ENCODE data around the gene PIK3AP1. TPM values are rescaled to one million over a fixed set of nuclear protein-coding genes. Genes with fewer than 3 reads are reported as not detected.

The PIK3AP1 gene
- total and polyA plus RNA-seq, 2 of the 4 experiments (the other 2 are of a cell fraction): under 0.01 to 0.14 TPM

DNA sequence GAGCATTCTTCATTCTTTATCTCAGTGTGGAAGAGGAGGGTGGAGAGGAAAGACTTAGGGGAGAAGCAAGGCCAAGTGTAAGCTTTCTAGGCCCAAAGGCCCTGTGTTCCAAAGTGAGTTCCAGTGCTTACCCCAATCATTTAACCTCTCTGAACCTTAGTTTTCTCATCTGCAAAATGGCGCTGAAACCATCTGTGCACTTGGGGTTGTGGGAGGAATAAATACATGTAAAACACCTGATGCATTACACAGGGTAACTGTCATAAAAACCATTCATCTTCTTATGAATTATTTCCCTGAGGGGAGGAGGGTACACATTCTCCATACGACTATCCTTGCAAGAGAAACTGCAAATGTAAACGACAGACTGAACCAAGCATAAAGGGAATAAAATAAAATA lies 19.0 kb downstream of the PIK3AP1 start:
- H2BK5ac ChIP-seq (ENCODE audit: low read depth, low read length, poor library complexity, severe bottlenecking): no peak overlapping the region
- H2BK120ac ChIP-seq (ENCODE audit: low read depth, low read length): no peak overlapping the region
- no peaks in the 10 kb centered on the region for H3K36me3 ChIP-seq (ENCODE audit: control insufficient read depth, insufficient read depth, low read length)
- ChIA-PET CTCF (interaction anchor here (0.6 kb wide), 1 partner anchor 61 kb away, joined by 3 read pairs; no protein-coding TSS in a partner anchor), POLR2A (ENCODE audit: unreplicated experiment) (interaction anchor here (0.7 kb wide), 1 partner anchor 628 kb away, joined by 3 read pairs; no protein-coding TSS in a partner anchor)
- TF ChIP-seq MXI1 (IDR thresholded peaks at IDR 0.05; ENCODE audit: borderline replicate concordance, low read depth, low read length): no peak
- TF ChIP-seq RAD21 (IDR thresholded peaks at IDR 0.05; ENCODE audit: low read length): no peak
- TF ChIP-seq BHLHE40 (IDR thresholded peaks at IDR 0.05; ENCODE audit: low read depth, low read length): no peak
- TF ChIP-seq, protein P1, sequence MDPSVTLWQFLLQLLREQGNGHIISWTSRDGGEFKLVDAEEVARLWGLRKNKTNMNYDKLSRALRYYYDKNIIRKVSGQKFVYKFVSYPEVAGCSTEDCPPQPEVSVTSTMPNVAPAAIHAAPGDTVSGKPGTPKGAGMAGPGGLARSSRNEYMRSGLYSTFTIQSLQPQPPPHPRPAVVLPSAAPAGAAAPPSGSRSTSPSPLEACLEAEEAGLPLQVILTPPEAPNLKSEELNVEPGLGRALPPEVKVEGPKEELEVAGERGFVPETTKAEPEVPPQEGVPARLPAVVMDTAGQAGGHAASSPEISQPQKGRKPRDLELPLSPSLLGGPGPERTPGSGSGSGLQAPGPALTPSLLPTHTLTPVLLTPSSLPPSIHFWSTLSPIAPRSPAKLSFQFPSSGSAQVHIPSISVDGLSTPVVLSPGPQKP (IDR thresholded peaks at IDR 0.05; ENCODE audit: borderline replicate concordance, low read depth, low read length): no peak
- no peak for TF ChIP-seq POLR2A (IDR thresholded peaks at IDR 0.05; ENCODE audit: low read depth, low read length)
- H3K27me3 ChIP-seq (ENCODE audit: control insufficient read depth, insufficient read depth, low read length): 0 out of 2 replicates have a peak, but pooled peaks cover 2% of the 10 kb centered on the region
- H3K9me3 ChIP-seq (ENCODE audit: control insufficient read depth, insufficient read depth, low read length): no peaks in the 10 kb centered on the region
- no peak overlapping the region for H3K18ac ChIP-seq (ENCODE audit: low read depth, low read length)
- no peak overlapping the region for H2BK15ac ChIP-seq (ENCODE audit: low read depth, low read length)
- H3K56ac ChIP-seq (ENCODE audit: extremely low read depth, insufficient read depth, low read length): no peak overlapping the region
- H4K5ac ChIP-seq (ENCODE audit: low read depth, low read length): no peak overlapping the region
- H3K79me1 ChIP-seq (ENCODE audit: low read depth in 1 of 2, low read length in 2 of 2): no peaks in the 10 kb centered on the region
- H4K8ac ChIP-seq (ENCODE audit: low read depth in 2 of 2, low read length in 2 of 2): no peak overlapping the region
- no peak for DNase-seq
- no peak overlapping the region for H3K4ac ChIP-seq (ENCODE audit: low read depth, low read length)
- no peak for ATAC-seq (ENCODE audit: low read depth)
- H2AK9ac ChIP-seq (replicated peaks; ENCODE audit: low read depth, low read length, poor library complexity): no peak overlapping the region
- no peaks in the 10 kb centered on the region for H4K20me1 ChIP-seq (ENCODE audit: insufficient read depth, low read length)
- H3K4me1 ChIP-seq (ENCODE audit: control insufficient read depth, insufficient read depth, low read length): no peaks in the 10 kb centered on the region
- H2AK5ac ChIP-seq (ENCODE audit: low read depth, low read length): no peak overlapping the region
- dilution Hi-C loops (cut with HindIII; ENCODE audit: low sequenced_read_pairs, unreplicated experiment): no loop called here
- H2BK20ac ChIP-seq (ENCODE audit: low read depth, low read length): no peak overlapping the region
- no peaks in the 10 kb centered on the region for H3K9me1 ChIP-seq (ENCODE audit: insufficient read depth, low read length)
- H3K4me2 ChIP-seq (ENCODE audit: low read depth, low read length): no peak overlapping the region
- intact Hi-C loops (cut with micrococcal nuclease): no loop called here
- no peak overlapping the region for H3K4me3 ChIP-seq (ENCODE audit: insufficient read depth, low read depth, low read length)
- H3K14ac ChIP-seq (replicated peaks; ENCODE audit: low read depth, low read length): no peak overlapping the region
- no TSS peak for BruUV-seq (replicated peaks)
- in situ Hi-C loops (cut with MboI; ENCODE audit: low sequenced_read_pairs): no loop called here
- no CpG with 5 or more reads among the region's 3 CpGs for WGBS, 2 experiments (ENCODE audit: extremely low coverage in 2 of 2, insufficient read length in 1 of 2)
- H4K91ac ChIP-seq (ENCODE audit: insufficient read depth, low read depth, low read length): no peak overlapping the region
- no peak overlapping the region for H2AFZ ChIP-seq (replicated peaks; ENCODE audit: low read length, poor library complexity)
- H3K27ac ChIP-seq (ENCODE audit: insufficient read depth, low read length): no peak overlapping the region
- H3K9ac ChIP-seq (ENCODE audit: low read depth, low read length): no peak overlapping the region
- H3K23ac ChIP-seq (ENCODE audit: low read depth, low read length): no peak overlapping the region
